ENCODE results near the gene SLC45A3.

The SLC45A3 gene

GRCh38 chr1:205665201-205666045, 14.9 kb downstream of the SLC45A3 start:
- peaks cover 40% of the 10 kb centered on the region for H3K4me1 ChIP-seq (ENCODE audit: control insufficient read depth, insufficient read depth, low read length)
- H3K36me3 ChIP-seq (ENCODE audit: control insufficient read depth, insufficient read depth, low read length) = peaks cover 10% of the 10 kb centered on the region
- no peaks in the 10 kb centered on the region for H3K27me3 ChIP-seq (ENCODE audit: control insufficient read depth, insufficient read depth, low read length)
- H3K9me3 ChIP-seq (ENCODE audit: control insufficient read depth, insufficient read depth, low read length) = no peaks in the 10 kb centered on the region
- H3K4me3 ChIP-seq (ENCODE audit: low read depth, low read length) = no peak overlapping the region
- H3K9ac ChIP-seq (ENCODE audit: low read depth, low read length) = peak overlapping the region; percentile 24

GRCh38 chr1:205664399-205665017, 15.8 kb downstream of the SLC45A3 start:
- Histone ChIP-seq H3K4me1 (ENCODE audit: control insufficient read depth, insufficient read depth, low read length) (peaks cover 31% of the 10 kb centered on the region), H3K4me3 (ENCODE audit: low read depth, low read length) (no peak overlapping the region), H3K27me3 (ENCODE audit: control insufficient read depth, insufficient read depth, low read length) (no peaks in the 10 kb centered on the region), H3K9ac (ENCODE audit: low read depth, low read length) (no peak overlapping the region), H3K36me3 (ENCODE audit: control insufficient read depth, insufficient read depth, low read length) (peaks cover 16% of the 10 kb centered on the region), H3K9me3 (ENCODE audit: control insufficient read depth, insufficient read depth, low read length) (no peaks in the 10 kb centered on the region)

- Histone ChIP-seq H3K9ac (ENCODE audit: low read depth, low read length) (no peak overlapping the region), H3K4me3 (ENCODE audit: low read depth, low read length) (no peak overlapping the region), H3K9me3 (ENCODE audit: control insufficient read depth, insufficient read depth, low read length) (no peaks in the 10 kb centered on the region)
These were observed 16.9 kb downstream of the SLC45A3 start for GRCh38 chr1:205663286-205663936.

GRCh38 chr1:205662791-205663190, 17.5 kb downstream of the SLC45A3 start:
- peaks cover 16% of the 10 kb centered on the region for H3K4me1 ChIP-seq (ENCODE audit: control insufficient read depth, insufficient read depth, low read length)
- H3K4me3 ChIP-seq (ENCODE audit: low read depth, low read length) = no peak overlapping the region
- H3K36me3 ChIP-seq (ENCODE audit: control insufficient read depth, insufficient read depth, low read length) = peaks cover 20% of the 10 kb centered on the region
- no peak overlapping the region for H3K9ac ChIP-seq (ENCODE audit: low read depth, low read length)
- H3K9me3 ChIP-seq (ENCODE audit: control insufficient read depth, insufficient read depth, low read length) = no peaks in the 10 kb centered on the region
- no peaks in the 10 kb centered on the region for H3K27me3 ChIP-seq (ENCODE audit: control insufficient read depth, insufficient read depth, low read length)

More at GRCh38 chr1:205663286-205663936, 16.9 kb downstream of the SLC45A3 start:
- Histone ChIP-seq H3K36me3 (ENCODE audit: control insufficient read depth, insufficient read depth, low read length) (peaks cover 20% of the 10 kb centered on the region), H3K27me3 (ENCODE audit: control insufficient read depth, insufficient read depth, low read length) (no peaks in the 10 kb centered on the region), H3K4me1 (ENCODE audit: control insufficient read depth, insufficient read depth, low read length) (peaks cover 22% of the 10 kb centered on the region)

GRCh38 chr1:205662135-205662738, 18.1 kb downstream of the SLC45A3 start:
- Histone ChIP-seq H3K36me3 (ENCODE audit: control insufficient read depth, insufficient read depth, low read length) (peaks cover 20% of the 10 kb centered on the region), H3K4me1 (ENCODE audit: control insufficient read depth, insufficient read depth, low read length) (peaks cover 16% of the 10 kb centered on the region), H3K27me3 (ENCODE audit: control insufficient read depth, insufficient read depth, low read length) (no peaks in the 10 kb centered on the region), H3K9me3 (ENCODE audit: control insufficient read depth, insufficient read depth, low read length) (no peaks in the 10 kb centered on the region), H3K4me3 (ENCODE audit: low read depth, low read length) (no peak overlapping the region), H3K9ac (ENCODE audit: low read depth, low read length) (peak overlapping the region; percentile 6)

- peak overlapping the region; percentile 6 for H3K9ac ChIP-seq (ENCODE audit: low read depth, low read length)
These were observed 18.7 kb downstream of the SLC45A3 start for GRCh38 chr1:205661429-205662134.

GRCh38 chr1:205660361-205660760, 19.9 kb downstream of the SLC45A3 start:
- Histone ChIP-seq H3K36me3 (ENCODE audit: control insufficient read depth, insufficient read depth, low read length) (peaks cover 20% of the 10 kb centered on the region), H3K4me3 (ENCODE audit: low read depth, low read length) (no peak overlapping the region), H3K9me3 (ENCODE audit: control insufficient read depth, insufficient read depth, low read length) (no peaks in the 10 kb centered on the region), H3K27me3 (ENCODE audit: control insufficient read depth, insufficient read depth, low read length) (no peaks in the 10 kb centered on the region), H3K9ac (ENCODE audit: low read depth, low read length) (no peak overlapping the region), H3K4me1 (ENCODE audit: control insufficient read depth, insufficient read depth, low read length) (peaks cover 12% of the 10 kb centered on the region)

More at GRCh38 chr1:205661429-205662134, 18.7 kb downstream of the SLC45A3 start:
- Histone ChIP-seq H3K27me3 (ENCODE audit: control insufficient read depth, insufficient read depth, low read length) (no peaks in the 10 kb centered on the region), H3K9me3 (ENCODE audit: control insufficient read depth, insufficient read depth, low read length) (no peaks in the 10 kb centered on the region), H3K4me3 (ENCODE audit: low read depth, low read length) (no peak overlapping the region), H3K4me1 (ENCODE audit: control insufficient read depth, insufficient read depth, low read length) (peaks cover 16% of the 10 kb centered on the region), H3K36me3 (ENCODE audit: control insufficient read depth, insufficient read depth, low read length) (peaks cover 20% of the 10 kb centered on the region)

- Histone ChIP-seq H3K4me3 (ENCODE audit: low read depth, low read length) (no peak overlapping the region), H3K4me1 (ENCODE audit: control insufficient read depth, insufficient read depth, low read length) (peaks cover 8% of the 10 kb centered on the region), H3K9ac (ENCODE audit: low read depth, low read length) (no peak overlapping the region), H3K9me3 (ENCODE audit: control insufficient read depth, insufficient read depth, low read length) (no peaks in the 10 kb centered on the region), H3K36me3 (ENCODE audit: control insufficient read depth, insufficient read depth, low read length) (peaks cover 20% of the 10 kb centered on the region), H3K27me3 (ENCODE audit: control insufficient read depth, insufficient read depth, low read length) (no peaks in the 10 kb centered on the region)
These were observed 21.2 kb downstream of the SLC45A3 start for GRCh38 chr1:205658943-205659581.

GRCh38 chr1:205656236-205656635, 24.1 kb downstream of the SLC45A3 start:
- Histone ChIP-seq H3K27me3 (ENCODE audit: control insufficient read depth, insufficient read depth, low read length) (no peaks in the 10 kb centered on the region), H3K4me3 (ENCODE audit: low read depth, low read length) (no peak overlapping the region), H3K4me1 (ENCODE audit: control insufficient read depth, insufficient read depth, low read length) (no peaks in the 10 kb centered on the region), H3K9ac (ENCODE audit: low read depth, low read length) (no peak overlapping the region), H3K9me3 (ENCODE audit: control insufficient read depth, insufficient read depth, low read length) (no peaks in the 10 kb centered on the region), H3K36me3 (ENCODE audit: control insufficient read depth, insufficient read depth, low read length) (peaks cover 12% of the 10 kb centered on the region)

GRCh38 chr1:205652984-205653383, 27.3 kb downstream of the SLC45A3 start:
- no peaks in the 10 kb centered on the region for H3K9me3 ChIP-seq (ENCODE audit: control insufficient read depth, insufficient read depth, low read length)
- no peak overlapping the region for H3K4me3 ChIP-seq (ENCODE audit: low read depth, low read length)
- peaks cover 7% of the 10 kb centered on the region for H3K4me1 ChIP-seq (ENCODE audit: control insufficient read depth, insufficient read depth, low read length)

GRCh38 chr1:205650241-205650640, 30.1 kb downstream of the SLC45A3 start:
- H3K27me3 ChIP-seq (ENCODE audit: control insufficient read depth, insufficient read depth, low read length) = no peaks in the 10 kb centered on the region
- H3K36me3 ChIP-seq (ENCODE audit: control insufficient read depth, insufficient read depth, low read length) = no peaks in the 10 kb centered on the region
- H3K4me1 ChIP-seq (ENCODE audit: control insufficient read depth, insufficient read depth, low read length) = peaks cover 7% of the 10 kb centered on the region
- H3K9ac ChIP-seq (ENCODE audit: low read depth, low read length) = no peak overlapping the region
- no peak overlapping the region for H3K4me3 ChIP-seq (ENCODE audit: low read depth, low read length)
- H3K9me3 ChIP-seq (ENCODE audit: control insufficient read depth, insufficient read depth, low read length) = no peaks in the 10 kb centered on the region

More at GRCh38 chr1:205652984-205653383, 27.3 kb downstream of the SLC45A3 start:
- Histone ChIP-seq H3K36me3 (ENCODE audit: control insufficient read depth, insufficient read depth, low read length) (no peaks in the 10 kb centered on the region), H3K27me3 (ENCODE audit: control insufficient read depth, insufficient read depth, low read length) (no peaks in the 10 kb centered on the region), H3K9ac (ENCODE audit: low read depth, low read length) (no peak overlapping the region)
